HFFc6 (cell line): ENCODE measurements around the gene RFLNA. TPM values are rescaled to one million over a fixed set of nuclear protein-coding genes. Genes with fewer than 3 reads are reported as not detected.

Source experiments
- DNase-seq: peaks from one replicate; pipeline ENCODE4 v3.0.0-alpha.2; 2018
- H3K27ac Mint-ChIP-seq: 2 replicates; pipeline ENCODE4 v1.8.0; 2020; ENCODE audit warnings: mild to moderate bottlenecking, mixed read lengths
- H3K27me3 Mint-ChIP-seq: 2 replicates; pipeline ENCODE4 v1.8.0; 2021; ENCODE audit warnings: mild to moderate bottlenecking, moderate library complexity, mixed read lengths; ENCODE audit not compliant: insufficient read depth
- H3K36me3 Mint-ChIP-seq: 2 replicates; pipeline ENCODE4 v1.8.0; 2021; ENCODE audit warnings: low read depth, mixed read lengths
- H3K4me1 Mint-ChIP-seq: 2 replicates; pipeline ENCODE4 v1.8.0; 2020; ENCODE audit warnings: low read depth, mixed read lengths
- H3K4me3 Mint-ChIP-seq: 2 replicates; pipeline ENCODE4 v1.8.0; 2020; ENCODE audit warnings: mild to moderate bottlenecking, moderate library complexity, mixed read lengths
- H3K9me3 Mint-ChIP-seq: 2 replicates; pipeline ENCODE4 v1.8.0; 2020; ENCODE audit warnings: mild to moderate bottlenecking, mixed read lengths
- total RNA-seq, 6 experiments: library from RNA; stranded (reverse); fragmentation: NEBNext Ultra II Directional; extraction: Animal tissue kit (Norgen Biotek cat#: 25700); gene quantifications; 2 replicates in 1 of 6; 3 replicates in 5 of 6; pipeline ENCODE4 v1.2.3, GENCODE V29; 2021
- TF ChIP-seq, protein P1 (sequence below): fragments of 200-600 bp; sonication (generic); IDR thresholded peaks from 2 replicates; pipeline ENCODE4 v1.5.0; 2021; ENCODE audit warnings: antibody characterized with exemption, mild to moderate bottlenecking

The RFLNA gene
- total RNA-seq, 6 experiments from 2014 or later, result not detected

DNA sequence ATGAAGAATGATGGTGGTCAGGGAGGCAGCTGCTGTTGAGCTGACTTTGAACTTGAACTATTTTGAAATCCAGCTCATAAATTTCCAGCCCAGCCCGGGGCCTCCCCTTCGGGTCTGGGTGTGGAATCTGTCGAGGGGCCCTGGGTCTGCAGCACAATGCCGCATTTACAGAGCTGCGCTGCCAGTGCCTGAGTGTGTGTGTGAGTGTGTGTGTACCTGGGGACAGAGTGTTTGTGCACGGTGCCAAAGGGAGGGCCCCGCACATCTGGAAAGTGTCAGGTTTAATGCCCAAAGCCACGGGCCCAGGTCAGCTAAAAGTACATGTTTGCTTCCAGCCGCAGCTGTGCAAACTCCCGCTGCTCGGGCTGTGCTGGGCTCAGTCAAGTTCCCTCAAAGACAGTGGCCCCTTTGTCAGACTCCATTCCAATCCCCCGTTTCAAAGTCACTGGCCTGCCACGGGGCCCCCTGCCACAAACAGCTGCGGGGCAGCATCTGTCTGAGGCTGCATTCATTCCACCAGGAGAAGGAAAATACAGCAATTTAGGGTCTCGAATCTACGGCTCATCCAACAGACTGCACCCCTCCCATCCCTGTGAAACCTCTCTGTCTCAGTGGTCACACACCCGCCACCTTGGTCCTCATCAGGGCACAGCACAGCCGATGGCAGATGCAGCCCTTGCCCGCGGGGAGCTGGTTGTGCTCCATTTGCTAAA is 16.3 kb upstream of the RFLNA start:
- Mint-ChIP-seq H3K4me3 (no peak overlapping the region), H3K4me1 (0 out of 2 replicates have a peak, but pooled peaks cover 3% of the 10 kb centered on the region), H3K36me3 (no peaks in the 10 kb centered on the region), H3K27ac (no peak overlapping the region), H3K27me3 (peaks cover 30% of the 10 kb centered on the region), H3K9me3 (no peaks in the 10 kb centered on the region)
- TF ChIP-seq, protein P1, sequence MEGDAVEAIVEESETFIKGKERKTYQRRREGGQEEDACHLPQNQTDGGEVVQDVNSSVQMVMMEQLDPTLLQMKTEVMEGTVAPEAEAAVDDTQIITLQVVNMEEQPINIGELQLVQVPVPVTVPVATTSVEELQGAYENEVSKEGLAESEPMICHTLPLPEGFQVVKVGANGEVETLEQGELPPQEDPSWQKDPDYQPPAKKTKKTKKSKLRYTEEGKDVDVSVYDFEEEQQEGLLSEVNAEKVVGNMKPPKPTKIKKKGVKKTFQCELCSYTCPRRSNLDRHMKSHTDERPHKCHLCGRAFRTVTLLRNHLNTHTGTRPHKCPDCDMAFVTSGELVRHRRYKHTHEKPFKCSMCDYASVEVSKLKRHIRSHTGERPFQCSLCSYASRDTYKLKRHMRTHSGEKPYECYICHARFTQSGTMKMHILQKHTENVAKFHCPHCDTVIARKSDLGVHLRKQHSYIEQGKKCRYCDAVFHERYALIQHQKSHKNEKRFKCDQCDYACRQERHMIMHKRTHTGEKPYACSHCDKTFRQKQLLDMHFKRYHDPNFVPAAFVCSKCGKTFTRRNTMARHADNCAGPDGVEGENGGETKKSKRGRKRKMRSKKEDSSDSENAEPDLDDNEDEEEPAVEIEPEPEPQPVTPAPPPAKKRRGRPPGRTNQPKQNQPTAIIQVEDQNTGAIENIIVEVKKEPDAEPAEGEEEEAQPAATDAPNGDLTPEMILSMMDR, result no peak
- no peak for DNase-seq

DNA sequence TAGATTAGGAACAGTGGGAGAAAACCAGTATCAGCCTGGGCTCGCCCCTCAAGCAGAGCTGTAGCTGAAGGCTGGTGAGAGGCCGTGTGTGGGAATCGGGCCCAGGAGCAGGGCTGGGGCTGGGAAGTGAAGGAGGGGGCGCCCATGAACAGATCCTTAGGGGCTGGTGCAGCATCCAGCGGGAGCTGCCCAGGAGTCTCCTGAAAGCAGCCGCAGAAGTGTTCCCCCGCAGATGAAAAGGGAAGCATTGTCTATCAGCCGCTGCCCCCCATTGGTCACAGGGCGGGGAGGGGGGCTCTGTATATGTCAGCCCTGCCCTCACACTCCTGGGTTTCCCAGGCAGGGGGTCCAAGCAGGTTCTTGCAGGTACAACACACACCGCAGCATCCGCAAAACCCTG is 15.6 kb upstream of the RFLNA start:
- TF ChIP-seq, protein P1, result no peak
- Mint-ChIP-seq H3K9me3 (peaks cover 3% of the 10 kb centered on the region), H3K4me1 (no peaks in the 10 kb centered on the region), H3K4me3 (no peak overlapping the region), H3K27ac (no peak overlapping the region), H3K27me3 (peaks cover 31% of the 10 kb centered on the region), H3K36me3 (peaks cover under 1% of the 10 kb centered on the region; the same call in 1 of the 2 replicates)
- no peak for DNase-seq

DNA sequence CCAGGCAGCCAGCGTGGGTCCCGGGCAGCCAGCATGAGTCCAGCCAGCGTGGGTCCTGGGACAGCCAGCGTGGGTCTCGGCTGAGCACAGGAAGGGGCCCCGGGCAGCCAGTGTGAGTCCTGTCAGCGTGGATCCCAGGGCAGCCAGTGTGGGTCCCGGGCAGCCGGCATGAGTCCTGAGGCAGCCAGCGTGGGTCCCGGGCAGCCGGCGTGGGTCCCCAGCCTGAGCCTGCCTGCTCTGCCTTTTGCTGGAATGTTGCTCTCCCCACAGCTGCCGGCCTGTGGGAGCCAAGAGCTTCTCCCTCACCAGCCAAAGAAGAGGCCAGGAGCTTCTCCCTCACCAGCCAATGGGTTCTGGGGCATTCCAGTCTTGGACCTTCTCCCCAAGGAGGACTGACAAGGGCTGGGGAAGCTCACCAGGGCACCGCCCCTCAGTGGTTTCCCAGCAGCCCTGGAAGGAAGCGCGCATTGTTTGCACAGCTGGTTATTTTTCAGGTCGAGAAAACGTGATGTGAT is 15.0 kb upstream of the RFLNA start:
- Mint-ChIP-seq H3K27me3 (peaks cover 37% of the 10 kb centered on the region), H3K4me3 (no peak overlapping the region), H3K36me3 (peaks cover 6% of the 10 kb centered on the region), H3K27ac (no peak overlapping the region), H3K4me1 (no peaks in the 10 kb centered on the region), H3K9me3 (peaks cover 9% of the 10 kb centered on the region)
- TF ChIP-seq, protein P1, result no peak
- no peak for DNase-seq

DNA sequence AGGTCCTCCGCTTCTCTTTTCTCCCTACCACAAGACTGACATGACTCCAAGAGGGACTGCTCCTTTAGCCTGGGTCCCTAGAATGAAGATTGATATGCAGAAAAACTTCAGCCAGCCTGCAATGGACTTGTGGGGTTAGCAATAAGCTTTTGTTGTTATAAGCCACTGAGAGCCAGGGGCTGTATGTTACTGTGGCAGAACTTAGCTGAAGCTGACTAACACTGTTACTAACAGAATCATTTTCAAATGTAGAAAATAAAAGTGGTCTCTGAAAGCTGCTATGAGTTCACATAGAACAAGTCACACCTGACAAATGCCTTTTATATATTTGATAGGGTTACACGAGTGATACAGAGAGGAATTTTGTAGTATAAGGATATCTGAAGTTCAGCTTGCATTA is 13.6 kb upstream of the RFLNA start:
- TF ChIP-seq, protein P1, result no peak
- no peak for DNase-seq
- Mint-ChIP-seq H3K9me3 (peaks cover 17% of the 10 kb centered on the region), H3K4me3 (no peak overlapping the region), H3K4me1 (no peaks in the 10 kb centered on the region), H3K36me3 (peaks cover 7% of the 10 kb centered on the region), H3K27ac (no peak overlapping the region), H3K27me3 (peaks cover 34% of the 10 kb centered on the region)

DNA sequence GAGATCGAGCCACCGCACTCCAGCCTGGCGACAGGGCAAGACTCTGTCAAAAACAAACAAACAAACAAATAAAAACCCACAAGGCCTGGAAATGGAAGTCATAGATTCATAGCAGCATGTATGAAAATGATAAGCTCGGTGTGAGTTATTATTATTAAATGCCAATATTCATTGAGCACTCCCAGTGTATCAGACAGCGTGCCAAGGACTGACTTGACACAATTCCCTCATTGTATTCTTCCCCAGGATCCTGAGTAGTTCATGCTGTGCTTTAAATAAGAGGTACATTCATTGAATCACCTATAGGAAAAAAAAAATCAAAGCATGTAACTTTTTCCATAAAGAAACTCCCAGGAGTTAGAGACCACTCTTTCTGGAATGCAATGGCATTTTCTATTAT is 12.6 kb upstream of the RFLNA start:
- H3K4me1 Mint-ChIP-seq, result no peaks in the 10 kb centered on the region
- peaks cover 7% of the 10 kb centered on the region for H3K36me3 Mint-ChIP-seq
- H3K27me3 Mint-ChIP-seq, result peaks cover 38% of the 10 kb centered on the region
- H3K27ac Mint-ChIP-seq, result no peak overlapping the region
- no peak overlapping the region for H3K4me3 Mint-ChIP-seq
- peaks cover 17% of the 10 kb centered on the region for H3K9me3 Mint-ChIP-seq
- TF ChIP-seq, protein P1, result no peak
- DNase-seq, result no peak
